ENCODE data around the gene CIZ1.
"Not testable (repeated sequence)": the region's sequence is repeated elsewhere in the genome, so short reads cannot be mapped to it uniquely, and the experiment has no call there.

CIZ1 gene

GRCh38 chr9:128188209-128188608, 3.2 kb downstream of the CIZ1 start:
- DNase-seq: no peak

- no peak for DNase-seq
Measured at GRCh38 chr9:128187361-128187760, 4.0 kb downstream of the CIZ1 start.

- DNase-seq: no peak
Measured at GRCh38 chr9:128185979-128186965, 5.1 kb downstream of the CIZ1 start.

GRCh38 chr9:128182893-128183588, 8.3 kb downstream of the CIZ1 start:
- DNase-seq: no peak

GRCh38 chr9:128181480-128181879, 9.9 kb downstream of the CIZ1 start:
- not testable (repeated sequence) for DNase-seq

GRCh38 chr9:128180447-128180846, 10.9 kb downstream of the CIZ1 start:
- no peak for DNase-seq

GRCh38 chr9:128180001-128180400, 11.4 kb downstream of the CIZ1 start:
- no peak for DNase-seq

GRCh38 chr9:128178806-128179431, 12.5 kb downstream of the CIZ1 start:
- no peak for DNase-seq

GRCh38 chr9:128175726-128176125, 15.6 kb downstream of the CIZ1 start:
- no peak for DNase-seq

- no peak for DNase-seq
Measured at GRCh38 chr9:128175102-128175563, 16.2 kb downstream of the CIZ1 start.

GRCh38 chr9:128174062-128174461, 17.3 kb downstream of the CIZ1 start:
- DNase-seq: no peak

GRCh38 chr9:128169925-128170324, 21.4 kb downstream of the CIZ1 start:
- DNase-seq: no peak

GRCh38 chr9:128169492-128169891, 21.9 kb downstream of the CIZ1 start:
- DNase-seq: no peak

- DNase-seq: no peak
Measured at GRCh38 chr9:128168731-128169308, 22.6 kb downstream of the CIZ1 start.

- DNase-seq: no peak
Measured at GRCh38 chr9:128167209-128167608, 24.2 kb downstream of the CIZ1 start.

GRCh38 chr9:128166169-128166568, 25.2 kb downstream of the CIZ1 start:
- DNase-seq: no peak

GRCh38 chr9:128164307-128164885, 27.0 kb downstream of the CIZ1 start:
- no peak for DNase-seq

- no peak for DNase-seq
Measured at GRCh38 chr9:128163523-128164306, 27.7 kb downstream of the CIZ1 start.

GRCh38 chr9:128163027-128163515, 28.3 kb downstream of the CIZ1 start:
- no peak for DNase-seq

- no peak for DNase-seq
Measured at GRCh38 chr9:128162215-128163026, 29.0 kb downstream of the CIZ1 start.
